ENCODE results near the gene NUP205.

The NUP205 gene

GRCh38 chr7:135558881-135559280, 1.2 kb downstream of the NUP205 start:
- no peak for TF ChIP-seq TAF1 (IDR thresholded peaks at IDR 0.05; ENCODE audit: borderline replicate concordance, insufficient read depth, low read length)

GRCh38 chr7:135560631-135561030, 2.9 kb downstream of the NUP205 start:
- TF ChIP-seq SIN3A (IDR thresholded peaks at IDR 0.05; ENCODE audit: borderline replicate concordance, insufficient read depth, low read length) = no peak
- no peak for TF ChIP-seq REST (IDR thresholded peaks at IDR 0.05; ENCODE audit: insufficient read depth in 1 of 2, low read depth in 2 of 2, low read length in 2 of 2)
- TF ChIP-seq POLR2AphosphoS5 (IDR thresholded peaks at IDR 0.05; ENCODE audit: low read depth, low read length) = no peak
- TF ChIP-seq TAF1 (IDR thresholded peaks at IDR 0.05; ENCODE audit: borderline replicate concordance, insufficient read depth, low read length) = no peak

GRCh38 chr7:135562720-135563119, 5.0 kb downstream of the NUP205 start:
- no peak for TF ChIP-seq SIN3A (IDR thresholded peaks at IDR 0.05; ENCODE audit: borderline replicate concordance, insufficient read depth, low read length)
- TF ChIP-seq POLR2AphosphoS5 (IDR thresholded peaks at IDR 0.05; ENCODE audit: low read depth, low read length) = no peak
- no peak for TF ChIP-seq TAF1 (IDR thresholded peaks at IDR 0.05; ENCODE audit: borderline replicate concordance, insufficient read depth, low read length)
- TF ChIP-seq REST (IDR thresholded peaks at IDR 0.05; ENCODE audit: insufficient read depth in 1 of 2, low read depth in 2 of 2, low read length in 2 of 2) = no peak
- TF ChIP-seq FOXP2 (optimal IDR thresholded peaks at IDR 0.05; ENCODE audit: borderline replicate concordance, extremely low read depth, extremely low read length, insufficient read depth) = no peak

- no peak for TF ChIP-seq POLR2AphosphoS5 (IDR thresholded peaks at IDR 0.05; ENCODE audit: low read depth, low read length)
- no peak for TF ChIP-seq SIN3A (IDR thresholded peaks at IDR 0.05; ENCODE audit: borderline replicate concordance, insufficient read depth, low read length)
- no peak for TF ChIP-seq TAF1 (IDR thresholded peaks at IDR 0.05; ENCODE audit: borderline replicate concordance, insufficient read depth, low read length)
- no peak for TF ChIP-seq REST (IDR thresholded peaks at IDR 0.05; ENCODE audit: insufficient read depth in 1 of 2, low read depth in 2 of 2, low read length in 2 of 2)
- TF ChIP-seq FOXP2 (optimal IDR thresholded peaks at IDR 0.05; ENCODE audit: borderline replicate concordance, extremely low read depth, extremely low read length, insufficient read depth) = no peak
These were observed 14.1 kb downstream of the NUP205 start for GRCh38 chr7:135571834-135572233.

- TF ChIP-seq REST (IDR thresholded peaks at IDR 0.05; ENCODE audit: insufficient read depth in 1 of 2, low read depth in 2 of 2, low read length in 2 of 2) = no peak
- no peak for TF ChIP-seq TAF1 (IDR thresholded peaks at IDR 0.05; ENCODE audit: borderline replicate concordance, insufficient read depth, low read length)
- no peak for TF ChIP-seq POLR2AphosphoS5 (IDR thresholded peaks at IDR 0.05; ENCODE audit: low read depth, low read length)
- TF ChIP-seq FOXP2 (optimal IDR thresholded peaks at IDR 0.05; ENCODE audit: borderline replicate concordance, extremely low read depth, extremely low read length, insufficient read depth) = no peak
- no peak for TF ChIP-seq SIN3A (IDR thresholded peaks at IDR 0.05; ENCODE audit: borderline replicate concordance, insufficient read depth, low read length)
These were observed 15.8 kb downstream of the NUP205 start for GRCh38 chr7:135573541-135573940.
